Smooth muscle cell (in vitro differentiated cells): ENCODE measurements around the gene ZNRF3. TPM values are rescaled to one million over a fixed set of nuclear protein-coding genes. Genes with fewer than 3 reads are reported as not detected.

Experiments used
- DNase-seq: peaks from one replicate; lab custom pipeline; 2025; ENCODE audit not compliant: unreplicated experiment; lab: John Stamatoyannopoulos, UW
- H2AFZ ChIP-seq: fragments of 200-600 bp; sonication (generic); 2 replicates; pipeline ENCODE4 v1.6.0; 2016; ENCODE audit warnings: antibody characterized with exemption, low read depth, mild to moderate bottlenecking
- H3F3A ChIP-seq: fragments of 200-600 bp; sonication (generic); 2 replicates; pipeline ENCODE4 v1.6.0; 2017; ENCODE audit warnings: antibody characterized with exemption, low read depth
- H3K27ac ChIP-seq: fragments of 200-600 bp; sonication (generic); 2 replicates; pipeline ENCODE4 v1.5.1; 2016; ENCODE audit warnings: low read depth, mild to moderate bottlenecking
- H3K27me3 ChIP-seq: fragments of 200-600 bp; sonication (generic); 2 replicates; pipeline ENCODE4 v1.6.1; 2016; ENCODE audit warnings: low read depth, mild to moderate bottlenecking
- H3K36me3 ChIP-seq: fragments of 200-600 bp; sonication (generic); 2 replicates; pipeline ENCODE4 v1.5.1; 2016; ENCODE audit warnings: low read depth
- H3K4me1 ChIP-seq: fragments of 200-600 bp; sonication (generic); 2 replicates; pipeline ENCODE4 v1.5.1; 2016; ENCODE audit warnings: low read depth
- H3K4me2 ChIP-seq: fragments of 200-600 bp; sonication (generic); 2 replicates; pipeline ENCODE4 v1.6.0; 2016; ENCODE audit warnings: mild to moderate bottlenecking
- H3K4me3 ChIP-seq: fragments of 200-600 bp; sonication (generic); 2 replicates; pipeline ENCODE4 v1.5.1; 2016; ENCODE audit warnings: mild to moderate bottlenecking
- H3K79me2 ChIP-seq: fragments of 200-600 bp; sonication (generic); 2 replicates; pipeline ENCODE4 v1.6.0; 2016; ENCODE audit warnings: low read depth, mild to moderate bottlenecking
- H3K9ac ChIP-seq: fragments of 200-600 bp; sonication (generic); 2 replicates; pipeline ENCODE4 v1.6.0; 2016; ENCODE audit warnings: low read depth
- H3K9me3 ChIP-seq: fragments of 200-600 bp; sonication (generic); replicated peaks from 2 replicates; pipeline ENCODE4 v1.5.1; 2016; ENCODE audit warnings: low read depth
- H4K20me1 ChIP-seq: fragments of 200-600 bp; sonication (generic); 2 replicates; pipeline ENCODE4 v1.6.0; 2016; ENCODE audit warnings: low read depth
- WGBS: methylation state at CpG from one replicate; pipeline ENCODE4 v1.1.7; 2016; ENCODE audit warnings: low lambda C conversion rate; 5-methylcytosine and 5-hydroxymethylcytosine counted together
- polyA plus RNA-seq: library from polyadenylated mRNA; unstranded; fragments of >200 nt; fragmentation: Nextera tagmentation; extraction: Ambion mirVana; gene quantifications from 2 replicates; pipeline ENCODE4 v1.2.1, GENCODE V29; 2016
- total RNA-seq: library from RNA; depleted of rRNA; stranded (reverse); fragments of >200 nt; gene quantifications from 2 replicates; pipeline ENCODE4 v1.2.3, GENCODE V29; 2014
- TF ChIP-seq, protein P1 (sequence below): fragments of 200-600 bp; sonication (generic); IDR thresholded peaks from 2 replicates; pipeline ENCODE4 v1.5.1; 2017; ENCODE audit warnings: borderline replicate concordance, mild to moderate bottlenecking, antibody characterized with exemption; ENCODE audit not compliant: insufficient read depth, poor library complexity, severe bottlenecking

Gene ZNRF3
- total and polyA plus RNA-seq, 2 experiments from 2014 or later, result 4.7 to 5.5 TPM

DNA sequence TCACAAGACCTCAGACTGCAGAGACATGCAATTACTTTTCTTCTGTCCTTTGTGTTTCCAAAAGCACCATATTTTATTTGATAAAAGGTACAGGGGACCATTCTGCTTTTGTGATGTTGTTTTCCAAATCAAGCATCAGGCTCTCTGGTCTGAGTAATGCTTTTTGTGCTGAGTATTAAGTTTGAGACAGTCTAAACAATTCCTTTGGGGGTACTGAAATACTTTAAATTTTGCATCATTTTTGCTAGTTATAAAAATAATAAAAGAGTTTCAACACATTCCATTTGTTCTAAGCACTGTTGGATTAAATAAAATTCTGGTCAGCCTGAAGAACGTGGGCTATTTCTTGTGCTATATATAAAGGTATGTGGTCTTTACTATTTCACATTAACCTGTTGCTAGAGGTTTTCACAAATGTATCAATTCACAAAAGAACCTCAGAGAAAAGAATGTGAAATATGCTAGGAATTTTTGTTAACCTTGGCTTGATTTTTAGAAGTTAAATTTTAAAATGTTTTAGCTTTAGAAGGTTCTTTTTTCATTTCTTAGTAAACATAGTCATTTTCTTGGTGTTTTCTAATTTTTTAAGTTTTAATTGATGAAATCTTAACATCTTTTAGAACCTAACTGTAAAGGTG, 116.7 kb downstream of the ZNRF3 start:
- no peaks in the 10 kb centered on the region for H3K79me2 ChIP-seq
- no peak overlapping the region for H3K4me2 ChIP-seq
- H4K20me1 ChIP-seq, result peaks cover 7% of the 10 kb centered on the region
- peaks cover 14% of the 10 kb centered on the region for H3K4me1 ChIP-seq
- no peak for DNase-seq
- 53% methylated on average over 1 of the region's 1 CpG for WGBS
- H2AFZ ChIP-seq, result no peak overlapping the region
- peaks cover 11% of the 10 kb centered on the region for H3K27me3 ChIP-seq
- H3K9ac ChIP-seq, result no peak overlapping the region
- H3K4me3 ChIP-seq, result no peak overlapping the region
- TF ChIP-seq, protein P1, sequence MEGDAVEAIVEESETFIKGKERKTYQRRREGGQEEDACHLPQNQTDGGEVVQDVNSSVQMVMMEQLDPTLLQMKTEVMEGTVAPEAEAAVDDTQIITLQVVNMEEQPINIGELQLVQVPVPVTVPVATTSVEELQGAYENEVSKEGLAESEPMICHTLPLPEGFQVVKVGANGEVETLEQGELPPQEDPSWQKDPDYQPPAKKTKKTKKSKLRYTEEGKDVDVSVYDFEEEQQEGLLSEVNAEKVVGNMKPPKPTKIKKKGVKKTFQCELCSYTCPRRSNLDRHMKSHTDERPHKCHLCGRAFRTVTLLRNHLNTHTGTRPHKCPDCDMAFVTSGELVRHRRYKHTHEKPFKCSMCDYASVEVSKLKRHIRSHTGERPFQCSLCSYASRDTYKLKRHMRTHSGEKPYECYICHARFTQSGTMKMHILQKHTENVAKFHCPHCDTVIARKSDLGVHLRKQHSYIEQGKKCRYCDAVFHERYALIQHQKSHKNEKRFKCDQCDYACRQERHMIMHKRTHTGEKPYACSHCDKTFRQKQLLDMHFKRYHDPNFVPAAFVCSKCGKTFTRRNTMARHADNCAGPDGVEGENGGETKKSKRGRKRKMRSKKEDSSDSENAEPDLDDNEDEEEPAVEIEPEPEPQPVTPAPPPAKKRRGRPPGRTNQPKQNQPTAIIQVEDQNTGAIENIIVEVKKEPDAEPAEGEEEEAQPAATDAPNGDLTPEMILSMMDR, result no peak
- H3K27ac ChIP-seq, result no peak overlapping the region
- no peaks in the 10 kb centered on the region for H3F3A ChIP-seq
- no peaks in the 10 kb centered on the region for H3K9me3 ChIP-seq
- H3K36me3 ChIP-seq, result no peaks in the 10 kb centered on the region

DNA sequence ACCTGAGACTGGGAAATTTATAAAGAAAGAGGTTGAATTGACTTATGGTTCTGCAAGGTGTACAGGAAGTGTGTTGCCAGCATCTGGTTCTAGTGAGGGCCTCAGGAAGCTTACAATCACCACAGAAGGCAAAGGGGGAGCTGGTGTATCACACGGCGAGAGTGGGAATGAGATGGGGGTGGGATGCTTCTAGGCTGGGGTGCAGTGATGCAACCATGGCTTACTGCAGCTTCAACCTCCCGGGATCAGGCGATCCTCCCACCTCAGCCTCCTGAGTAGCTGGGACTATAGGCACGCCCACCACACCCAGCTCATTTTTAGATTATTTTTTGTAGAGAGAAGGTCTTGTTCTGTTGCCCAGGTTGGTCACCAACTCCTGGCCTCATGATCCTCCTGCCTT, 117.3 kb downstream of the ZNRF3 start:
- no peaks in the 10 kb centered on the region for H3F3A ChIP-seq
- 94% methylated on average over 5 of the region's 5 CpGs for WGBS
- H3K4me3 ChIP-seq, result no peak overlapping the region
- no peak overlapping the region for H2AFZ ChIP-seq
- peaks cover 20% of the 10 kb centered on the region for H3K4me1 ChIP-seq
- H3K27me3 ChIP-seq, result peaks cover 7% of the 10 kb centered on the region
- no peaks in the 10 kb centered on the region for H3K79me2 ChIP-seq
- no peak overlapping the region for H3K4me2 ChIP-seq
- TF ChIP-seq, protein P1, result no peak
- H3K9ac ChIP-seq, result no peak overlapping the region
- H3K27ac ChIP-seq, result no peak overlapping the region
- H3K36me3 ChIP-seq, result no peaks in the 10 kb centered on the region
- DNase-seq, result no peak
- peaks cover 13% of the 10 kb centered on the region for H4K20me1 ChIP-seq
- no peaks in the 10 kb centered on the region for H3K9me3 ChIP-seq

DNA sequence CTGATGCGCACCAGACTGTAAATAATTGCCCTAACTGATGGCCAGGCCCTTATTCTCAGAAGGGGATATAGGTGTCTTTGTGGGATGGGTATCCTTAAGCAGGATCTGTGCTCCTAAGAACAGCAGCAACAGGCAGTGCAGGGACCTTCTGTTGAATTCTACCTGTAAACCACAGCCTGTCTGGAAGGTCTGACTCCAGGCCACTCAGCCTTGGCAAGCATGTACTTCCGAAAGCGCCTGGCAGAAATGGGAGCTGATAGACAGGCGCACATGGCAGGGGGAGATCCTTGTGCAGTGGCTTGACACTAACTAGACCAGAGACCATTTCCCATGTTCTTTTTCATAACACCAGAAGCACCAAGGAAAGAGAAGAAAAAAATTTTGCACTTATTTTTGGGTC, 119.2 kb downstream of the ZNRF3 start:
- Histone ChIP-seq H4K20me1 (peaks cover 28% of the 10 kb centered on the region), H3K9me3 (no peaks in the 10 kb centered on the region), H3K4me3 (no peak overlapping the region), H3K9ac (no peak overlapping the region), H3K27me3 (peaks cover 7% of the 10 kb centered on the region), H3K36me3 (no peaks in the 10 kb centered on the region), H3K4me1 (peaks cover 21% of the 10 kb centered on the region), H3K79me2 (no peaks in the 10 kb centered on the region), H3K27ac (no peak overlapping the region), H2AFZ (no peak overlapping the region), H3K4me2 (no peak overlapping the region), H3F3A (no peaks in the 10 kb centered on the region)
- 93% methylated on average over 4 of the region's 4 CpGs for WGBS
- TF ChIP-seq, protein P1, result no peak
- no peak for DNase-seq

DNA sequence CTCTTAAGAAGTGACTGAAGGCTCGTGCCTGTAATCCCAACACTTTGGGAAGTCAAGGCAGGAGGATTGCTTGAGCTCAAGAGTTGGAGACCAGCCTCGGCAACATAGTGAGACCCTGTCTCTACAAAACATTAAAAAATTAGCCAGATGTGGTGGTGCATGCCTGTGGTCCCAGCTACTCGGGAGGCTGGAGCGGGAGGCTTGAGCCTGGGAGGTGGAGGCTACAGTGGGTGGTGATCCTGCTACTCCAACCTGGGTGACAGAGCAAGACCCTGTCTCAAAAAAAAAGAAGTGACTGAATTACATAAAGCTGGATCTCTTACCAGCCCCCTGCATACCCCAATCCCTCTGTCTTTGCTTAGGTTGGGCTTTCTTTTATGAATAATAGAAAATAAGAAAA, 120.2 kb downstream of the ZNRF3 start:
- WGBS, result 92% methylated on average over 4 of the region's 4 CpGs
- Histone ChIP-seq H3K4me2 (no peak overlapping the region), H3K9me3 (no peaks in the 10 kb centered on the region), H3K27ac (no peak overlapping the region), H3K79me2 (no peaks in the 10 kb centered on the region), H4K20me1 (peaks cover 28% of the 10 kb centered on the region), H2AFZ (no peak overlapping the region), H3K27me3 (peaks cover 7% of the 10 kb centered on the region), H3K4me1 (peaks cover 21% of the 10 kb centered on the region), H3K36me3 (no peaks in the 10 kb centered on the region), H3K4me3 (no peak overlapping the region), H3F3A (no peaks in the 10 kb centered on the region), H3K9ac (no peak overlapping the region)
- no peak for DNase-seq
- TF ChIP-seq, protein P1, result no peak
